Fibroblast of skin of right quadriceps (primary cell): Measurements from ENCODE around the gene MAML3.
"Not testable (repeated sequence)": the region's sequence is repeated elsewhere in the genome, so short reads cannot be mapped to it uniquely, and the experiment has no call there.

Source experiments
- DNase-seq: peaks from one replicate; pipeline ENCODE4 v3.0.0-alpha.2; 2013

Gene MAML3

GRCh38 chr4:139698167-139698925, 455.6 kb downstream of the MAML3 start:
- not testable (repeated sequence) for DNase-seq

GRCh38 chr4:139696491-139696890, 457.5 kb downstream of the MAML3 start:
- no peak for DNase-seq

DNA sequence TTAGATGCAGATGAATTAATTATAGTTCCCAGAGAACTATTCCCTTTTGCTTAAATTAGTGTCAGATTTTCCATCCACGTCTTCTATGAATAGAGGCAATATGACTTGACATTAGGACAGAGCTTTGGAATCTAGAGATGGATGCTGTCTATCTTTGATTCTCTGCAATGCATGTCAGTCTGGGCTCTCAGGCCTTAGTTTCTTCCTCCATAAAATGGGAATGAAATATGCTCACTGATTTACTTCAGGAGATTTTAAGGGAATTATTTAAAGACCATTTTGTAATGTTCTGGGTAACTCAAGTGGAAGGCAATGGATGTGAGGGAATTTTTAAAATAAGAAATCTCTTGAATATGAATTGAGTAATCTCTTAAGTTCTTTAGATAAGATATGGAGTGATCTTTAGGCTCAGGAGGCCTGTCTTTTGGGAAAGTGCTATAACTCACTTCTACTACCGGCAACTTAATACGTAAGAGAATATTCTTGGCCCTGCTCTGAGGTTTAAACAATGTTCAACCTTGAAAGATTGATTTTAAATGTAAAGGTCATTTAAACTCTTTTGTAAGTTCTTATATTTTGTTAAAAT, 459.4 kb downstream of the MAML3 start:
- no peak for DNase-seq

DNA sequence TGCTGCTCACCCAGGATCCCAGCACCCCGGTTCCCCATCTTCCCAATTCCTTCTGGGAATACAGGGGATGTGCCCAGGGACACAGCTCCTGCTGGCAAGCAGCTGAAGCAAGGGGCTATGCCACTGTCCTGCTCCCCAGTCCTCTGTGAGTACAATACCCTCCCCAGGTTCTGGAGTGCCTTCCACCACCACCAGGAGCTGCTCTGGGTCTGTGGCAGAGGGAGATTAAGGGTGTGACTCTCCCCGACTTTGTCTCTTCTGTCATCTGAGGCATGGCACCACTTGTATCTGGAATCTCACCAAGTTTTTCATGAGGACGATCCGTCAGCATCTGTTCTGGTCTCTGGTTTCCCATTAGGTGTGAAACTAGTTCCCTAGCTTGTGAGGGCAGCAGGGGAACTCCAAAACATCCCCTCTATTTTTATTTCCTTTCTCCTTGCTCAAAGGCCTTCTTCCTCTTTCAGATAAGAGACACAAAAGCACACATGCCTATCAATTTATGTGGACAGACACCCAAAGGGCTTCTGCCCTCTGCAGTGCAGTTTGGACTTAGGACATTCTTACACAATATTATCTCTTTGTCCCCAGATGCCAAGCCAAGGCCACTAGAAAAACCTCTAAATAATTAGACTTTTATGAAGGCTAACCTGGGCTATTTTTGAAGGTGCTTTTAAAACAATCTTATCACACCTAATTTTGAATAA, 461.5 kb downstream of the MAML3 start:
- DNase-seq: no peak

GRCh38 chr4:139690419-139690818, 463.6 kb downstream of the MAML3 start:
- no peak for DNase-seq

DNA sequence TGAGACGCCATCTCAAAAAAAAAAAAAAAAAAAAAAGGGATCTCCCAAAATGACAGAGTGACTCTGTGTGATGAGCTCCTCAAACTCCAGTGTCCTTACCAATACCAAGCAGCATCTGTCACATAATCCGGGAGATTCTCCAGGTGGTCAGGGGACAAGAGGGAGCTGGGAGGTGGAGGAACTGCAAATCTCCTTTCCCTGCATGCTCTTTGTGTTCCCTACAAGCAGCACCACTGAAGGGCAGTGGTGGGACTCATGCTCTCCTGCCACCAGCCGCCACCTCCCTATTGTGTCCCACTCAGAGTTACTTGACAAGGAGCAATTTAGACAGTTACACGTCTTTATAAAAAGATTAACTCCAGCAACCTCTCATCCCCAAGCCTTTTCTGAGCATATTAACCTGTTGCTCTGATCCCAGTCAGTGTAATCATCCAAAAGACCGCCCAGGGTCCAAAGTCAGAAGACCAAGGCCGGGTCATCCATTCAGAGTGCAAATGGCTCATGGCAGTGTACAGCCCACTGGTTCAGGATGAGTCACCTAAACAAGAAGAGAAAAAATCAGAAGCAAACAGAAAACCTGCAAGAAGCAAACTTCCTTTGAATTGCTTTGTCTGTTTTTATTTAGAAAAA, 464.8 kb downstream of the MAML3 start:
- no peak for DNase-seq

GRCh38 chr4:139686988-139687387, 467.0 kb downstream of the MAML3 start:
- DNase-seq: no peak

- DNase-seq: no peak
Observed at GRCh38 chr4:139686130-139686529, 467.9 kb downstream of the MAML3 start.

DNA sequence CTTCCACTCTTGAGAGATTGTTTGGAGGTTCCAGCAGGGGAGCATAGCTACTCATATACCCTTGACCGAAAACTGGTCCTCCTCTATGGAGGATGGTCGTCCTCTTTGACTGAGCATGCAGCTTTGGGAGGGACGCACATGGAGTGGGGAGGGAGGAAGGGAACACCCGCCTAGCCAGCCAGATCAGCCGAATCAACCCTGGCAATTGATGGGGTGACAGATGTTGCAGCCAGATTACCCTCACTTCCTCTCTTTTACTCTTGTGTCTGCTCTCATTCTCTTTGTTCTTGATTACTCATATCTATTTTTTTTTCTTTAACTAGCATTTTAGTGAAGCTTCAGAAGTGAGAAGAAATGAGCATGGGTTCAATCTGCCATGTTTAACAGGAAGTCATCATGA, 468.8 kb downstream of the MAML3 start:
- DNase-seq: no peak

- peak; percentile 50 for DNase-seq
Observed at GRCh38 chr4:139684351-139684750, 469.6 kb downstream of the MAML3 start.

GRCh38 chr4:139682741-139683151, 471.2 kb downstream of the MAML3 start:
- peak; percentile 18 for DNase-seq

GRCh38 chr4:139682309-139682708, 471.7 kb downstream of the MAML3 start:
- DNase-seq: no peak

DNA sequence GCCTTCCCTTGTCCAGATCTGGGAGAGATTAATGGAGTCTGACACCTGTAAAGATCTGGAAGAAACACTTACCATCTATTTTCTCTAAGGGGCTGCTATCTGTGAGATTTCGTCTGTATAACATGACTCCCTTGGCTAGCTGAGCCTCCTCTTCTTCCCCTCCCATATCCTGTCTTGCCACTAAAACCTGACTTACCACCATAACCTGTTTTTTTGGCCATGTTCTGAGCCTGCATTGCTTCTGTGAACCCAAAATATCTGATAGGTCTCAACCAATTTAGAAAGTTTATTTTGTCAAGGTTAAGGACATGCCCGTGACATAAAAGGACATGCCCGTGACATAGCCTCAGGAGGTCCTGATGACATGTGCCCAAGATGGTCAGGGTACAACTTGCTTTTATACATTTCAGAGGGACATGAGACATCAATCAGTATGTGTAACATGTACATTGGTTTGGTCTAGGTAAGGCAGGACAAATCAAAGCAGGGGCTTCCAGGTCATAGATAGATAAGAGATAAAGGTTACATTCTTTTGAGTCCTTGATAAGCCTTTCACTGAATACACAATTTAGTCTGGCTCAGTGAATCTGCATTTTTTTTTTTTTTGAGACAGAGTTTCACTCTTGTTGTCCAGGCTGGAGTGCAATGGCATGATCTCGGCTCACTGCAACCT, 476.9 kb downstream of the MAML3 start:
- no peak for DNase-seq

- DNase-seq: no peak
Observed at GRCh38 chr4:139676365-139676764, 477.6 kb downstream of the MAML3 start.

DNA sequence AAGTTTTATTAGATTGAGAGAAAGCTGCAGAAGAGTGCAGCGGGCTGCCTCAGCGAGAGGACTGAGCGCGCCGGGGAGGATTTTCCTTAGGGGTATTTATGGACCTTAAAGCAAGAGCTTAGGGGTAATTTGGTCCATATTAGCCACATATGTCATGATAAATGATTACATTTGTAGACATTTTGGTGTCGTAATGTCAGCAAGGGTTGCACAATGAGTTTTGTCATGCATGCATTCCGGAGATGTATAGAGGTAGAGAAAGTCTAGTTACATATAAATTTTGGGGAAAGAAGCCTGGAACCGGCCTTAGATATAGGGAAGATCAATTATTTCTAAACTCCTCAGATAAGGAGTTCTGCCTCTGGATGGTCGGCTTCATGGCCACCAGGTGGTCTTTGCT, 478.3 kb downstream of the MAML3 start:
- DNase-seq: no peak

DNA sequence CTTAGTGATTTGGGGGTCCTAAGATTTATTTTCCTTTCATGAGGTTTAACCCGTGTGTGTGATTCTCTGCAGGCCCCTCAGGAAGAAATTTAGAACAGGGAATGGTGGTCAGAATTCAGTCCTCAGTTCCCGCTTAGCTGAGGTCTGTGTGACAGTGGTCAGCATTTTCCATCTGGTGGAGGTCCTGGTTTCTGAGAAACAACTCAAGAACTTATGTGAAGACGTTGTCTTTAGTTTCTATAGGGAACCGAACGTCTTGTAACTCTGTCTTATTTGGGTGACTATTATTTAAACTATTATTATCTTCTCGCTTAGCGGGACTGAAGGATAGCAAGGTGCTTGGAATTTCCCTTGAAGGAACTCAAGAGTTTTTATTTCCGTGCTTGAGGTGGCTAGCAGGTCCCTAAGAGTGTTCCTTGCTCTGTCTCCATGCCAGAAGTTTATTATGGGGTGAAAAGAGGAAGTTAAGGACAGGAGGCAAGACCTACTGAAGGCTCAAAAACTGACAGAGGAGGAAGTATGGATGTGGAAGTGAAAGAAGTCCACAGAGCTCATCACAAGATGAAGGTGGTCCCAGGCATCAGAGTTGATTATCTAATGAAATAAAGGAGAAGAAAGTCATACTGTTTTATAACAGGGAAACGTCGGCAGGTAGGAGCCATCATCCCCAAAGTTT, 479.0 kb downstream of the MAML3 start:
- DNase-seq: no peak

GRCh38 chr4:139672732-139673131, 481.3 kb downstream of the MAML3 start:
- no peak for DNase-seq

- no peak for DNase-seq
Observed at GRCh38 chr4:139672215-139672614, 481.8 kb downstream of the MAML3 start.

DNA sequence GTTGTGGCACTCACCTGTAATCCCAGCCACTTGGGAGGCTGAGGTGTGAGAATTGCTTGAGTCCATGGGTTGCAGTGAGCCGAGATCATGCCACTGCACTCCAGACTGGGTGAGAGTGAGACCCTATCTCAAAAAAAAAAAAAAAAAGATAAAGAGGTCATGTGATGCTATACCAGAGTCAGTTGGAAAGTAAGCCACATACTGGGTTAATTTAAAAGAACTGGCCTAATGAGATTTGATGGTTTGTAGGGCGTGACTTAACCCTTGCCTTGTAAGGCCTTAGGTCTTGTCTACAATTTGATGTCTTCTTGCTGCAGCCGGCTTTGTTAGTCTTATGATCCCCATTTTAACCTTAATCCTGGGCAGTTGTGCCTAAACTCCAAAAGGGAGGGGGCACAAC, 483.2 kb downstream of the MAML3 start:
- no peak for DNase-seq

DNA sequence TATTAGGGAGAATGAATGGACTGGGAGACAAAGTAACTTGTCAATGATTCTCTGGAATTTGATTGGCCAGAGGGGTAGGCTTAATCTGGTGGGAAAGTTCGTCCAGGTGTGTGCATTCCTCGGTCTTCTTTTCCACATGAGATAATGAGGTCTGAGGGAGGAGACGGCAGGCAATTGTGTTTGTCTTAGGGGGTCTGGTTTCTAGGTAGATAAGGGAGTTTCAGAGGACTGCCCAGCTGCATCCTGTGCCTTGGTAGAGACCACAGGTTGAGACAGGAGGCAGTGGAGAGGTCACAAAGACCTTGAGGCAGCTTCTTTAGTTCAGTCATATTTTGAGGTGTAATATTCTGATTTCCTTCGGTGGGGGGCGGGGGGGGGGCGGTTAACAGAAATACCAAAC, 484.1 kb downstream of the MAML3 start:
- no peak for DNase-seq

DNA sequence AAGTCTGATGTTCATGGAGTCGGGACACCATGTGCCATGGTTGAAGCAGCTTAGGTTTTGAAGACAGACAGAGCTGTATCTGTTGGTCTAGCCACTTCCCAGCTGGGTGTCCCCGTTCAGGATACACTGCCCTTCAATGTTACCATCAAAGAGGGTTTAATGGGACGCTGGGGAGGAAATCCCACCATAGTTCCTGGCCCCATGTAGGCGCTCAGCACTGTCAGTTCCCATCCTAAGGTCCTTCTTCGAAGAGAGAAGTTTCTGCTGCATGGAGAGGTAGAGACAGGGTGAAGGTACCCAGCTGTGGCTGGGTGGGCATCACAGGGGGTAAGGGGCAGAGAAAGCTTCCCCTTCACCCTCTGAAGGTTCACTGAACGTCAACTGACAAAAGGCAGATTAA, 484.6 kb downstream of the MAML3 start:
- no peak for DNase-seq

DNA sequence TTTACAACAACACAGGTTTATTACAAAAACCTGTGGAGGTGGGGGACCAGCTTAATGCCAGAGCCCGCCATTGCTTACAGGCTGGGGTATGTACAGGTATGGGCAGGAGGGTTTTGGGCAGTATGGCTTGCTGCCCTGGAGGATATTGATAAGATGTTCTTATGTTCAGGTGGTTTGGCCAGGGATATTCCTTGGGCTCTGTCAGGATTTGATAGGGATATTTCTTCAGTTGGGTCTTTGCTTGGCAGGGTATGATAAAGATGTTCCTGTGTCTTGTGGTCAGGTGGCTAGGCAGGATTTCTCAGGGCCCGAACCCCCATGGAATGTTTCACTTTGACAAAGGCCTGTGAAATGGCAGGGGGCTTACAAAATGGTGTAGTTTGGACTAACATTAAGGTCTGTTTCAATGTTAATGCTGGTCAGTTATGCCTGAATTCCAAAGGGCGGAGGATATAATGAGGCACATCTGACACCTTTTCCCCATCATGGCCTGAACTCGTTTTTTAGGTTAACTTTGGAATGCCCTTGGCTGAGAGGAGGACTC, 485.3 kb downstream of the MAML3 start:
- DNase-seq: no peak
